ENCODE results near the gene FRMPD1. TPM values are rescaled to one million over a fixed set of nuclear protein-coding genes. Genes with fewer than 3 reads are reported as not detected.
A peak's percentile ranks its signal among the peaks of the same experiment; 100 is the strongest.
"Not testable (repeated sequence)": the region's sequence is repeated elsewhere in the genome, so short reads cannot be mapped to it uniquely, and the experiment has no call there.

The FRMPD1 gene
- total RNA-seq, 1 experiment from 2014 or later, result not detected

GRCh38 chr9:37730839-37731238 lies 80.1 kb downstream of the FRMPD1 start:
- DNase-seq (ENCODE audit: low read depth), result no peak

GRCh38 chr9:37732086-37732741 lies 81.5 kb downstream of the FRMPD1 start:
- no peak for DNase-seq (ENCODE audit: low read depth)

- no peak for DNase-seq (ENCODE audit: low read depth)
These were observed 82.2 kb downstream of the FRMPD1 start for GRCh38 chr9:37732952-37733351.

GRCh38 chr9:37739222-37739621 lies 88.5 kb downstream of the FRMPD1 start:
- no peak for DNase-seq (ENCODE audit: low read depth)

GRCh38 chr9:37740128-37740527 lies 89.4 kb downstream of the FRMPD1 start:
- no peak for DNase-seq (ENCODE audit: low read depth)

GRCh38 chr9:37740631-37741328 lies 90.0 kb downstream of the FRMPD1 start:
- no peak for DNase-seq (ENCODE audit: low read depth)

- no peak for DNase-seq (ENCODE audit: low read depth)
These were observed 95.2 kb downstream of the FRMPD1 start for GRCh38 chr9:37745970-37746369.

- DNase-seq (ENCODE audit: low read depth), result no peak
These were observed 95.9 kb downstream of the FRMPD1 start for GRCh38 chr9:37746448-37747270.

- DNase-seq (ENCODE audit: low read depth), result peak; percentile 54
These were observed 96.6 kb downstream of the FRMPD1 start for GRCh38 chr9:37747271-37747753.

GRCh38 chr9:37749129-37749528 lies 98.4 kb downstream of the FRMPD1 start:
- no peak for DNase-seq (ENCODE audit: low read depth)

- no peak for DNase-seq (ENCODE audit: low read depth)
These were observed 100.4 kb downstream of the FRMPD1 start for GRCh38 chr9:37751186-37751585.

- DNase-seq (ENCODE audit: low read depth), result not testable (repeated sequence)
These were observed 101.0 kb downstream of the FRMPD1 start for GRCh38 chr9:37751704-37752103.

- not testable (repeated sequence) for DNase-seq (ENCODE audit: low read depth)
These were observed 101.4 kb downstream of the FRMPD1 start for GRCh38 chr9:37752112-37752511.

GRCh38 chr9:37752642-37753488 lies 102.1 kb downstream of the FRMPD1 start:
- DNase-seq (ENCODE audit: low read depth), result no peak

- peak; percentile 74 for DNase-seq (ENCODE audit: low read depth)
These were observed 102.9 kb downstream of the FRMPD1 start, which contains the start of gene TRMT10B for GRCh38 chr9:37753489-37754190. TSS of gene TRMT10B (plus strand) at chr9:37753805. CDS start at chr9:37761932, 8,127 bp downstream.

- DNase-seq (ENCODE audit: low read depth), result no peak
These were observed 108.0 kb downstream of the FRMPD1 start for GRCh38 chr9:37758747-37759146.

GRCh38 chr9:37760416-37761161 lies 109.8 kb downstream of the FRMPD1 start:
- peak; percentile 39 for DNase-seq (ENCODE audit: low read depth)

- DNase-seq (ENCODE audit: low read depth), result no peak
These were observed 110.8 kb downstream of the FRMPD1 start for GRCh38 chr9:37761511-37761910.

GRCh38 chr9:37765263-37765662 lies 114.5 kb downstream of the FRMPD1 start:
- DNase-seq (ENCODE audit: low read depth), result not testable (repeated sequence)
